HCEC 1CT (cell line): Measurements from ENCODE around the gene FAM107B.
A peak's percentile ranks its signal among the peaks of the same experiment; 100 is the strongest.

Experiments used
- DNase-seq: peaks from one replicate; pipeline ENCODE4 v3.0.0-alpha.2; 2017

Gene FAM107B

DNA sequence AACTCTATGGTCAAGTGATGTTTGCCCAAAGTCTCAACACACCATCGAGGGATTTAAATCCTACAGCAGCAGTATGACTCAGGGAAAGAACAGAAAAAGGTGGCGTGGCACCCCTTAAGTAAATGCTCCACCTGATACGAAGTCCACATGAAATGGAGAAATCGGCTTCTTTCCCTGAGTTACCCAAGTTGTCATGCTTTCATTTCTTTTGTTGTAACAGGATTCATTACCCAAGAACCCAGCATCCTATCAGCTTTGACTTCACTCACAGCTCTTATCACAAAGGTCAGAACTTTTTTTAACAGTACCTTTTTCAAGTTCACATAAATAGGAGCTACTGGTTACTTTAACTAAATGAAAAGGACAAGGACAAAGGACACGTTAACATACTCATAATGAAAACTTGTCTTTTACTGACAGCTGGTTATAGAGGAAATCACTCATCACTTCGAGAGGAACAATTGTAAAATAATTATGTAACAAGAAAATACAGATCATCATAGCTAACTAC is 224.2 kb downstream of the FAM107B start:
- no peak for DNase-seq

DNA sequence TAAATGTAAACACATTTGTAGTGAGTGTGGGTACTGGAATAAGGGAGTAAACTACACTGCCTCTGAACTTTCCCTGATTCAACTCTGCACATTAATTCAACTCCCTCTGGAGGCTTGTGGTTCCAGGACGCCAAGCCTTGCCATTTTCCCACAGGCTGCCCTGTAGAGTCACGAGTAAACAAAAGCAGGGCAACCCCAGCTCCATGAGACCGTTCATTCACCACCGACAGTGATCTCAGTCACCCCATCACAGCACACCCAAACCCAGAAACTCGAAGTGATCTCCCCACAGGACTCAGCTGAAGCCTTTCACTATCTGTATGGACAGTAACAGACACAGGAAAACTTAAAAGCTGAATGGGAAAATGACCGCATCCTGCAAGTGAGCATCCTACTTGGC is 225.2 kb downstream of the FAM107B start:
- DNase-seq: no peak

- DNase-seq: no peak
Measured at GRCh38 chr10:14548970-14549369, 225.7 kb downstream of the FAM107B start.

DNA sequence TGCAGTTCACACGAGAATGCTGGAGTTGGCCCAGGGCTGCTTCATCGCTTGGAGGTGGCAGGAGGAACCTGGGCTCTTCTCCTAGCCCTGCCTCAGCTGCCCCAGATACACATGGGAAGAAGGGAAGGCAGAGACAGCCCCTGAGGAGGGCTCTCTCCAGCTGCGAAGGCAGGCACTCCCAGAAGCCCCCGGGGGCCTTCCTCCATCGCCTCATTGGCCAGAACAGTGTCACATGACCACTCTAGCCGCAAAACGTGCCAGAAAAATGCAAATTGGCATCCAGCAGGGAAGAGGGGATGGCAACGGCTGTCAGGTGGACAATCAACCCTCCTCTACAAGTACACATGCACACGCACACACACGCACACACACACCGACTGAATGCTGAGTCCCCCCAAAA is 226.2 kb downstream of the FAM107B start:
- DNase-seq: no peak

GRCh38 chr10:14547816-14548215 is 226.9 kb downstream of the FAM107B start:
- DNase-seq: no peak

DNA sequence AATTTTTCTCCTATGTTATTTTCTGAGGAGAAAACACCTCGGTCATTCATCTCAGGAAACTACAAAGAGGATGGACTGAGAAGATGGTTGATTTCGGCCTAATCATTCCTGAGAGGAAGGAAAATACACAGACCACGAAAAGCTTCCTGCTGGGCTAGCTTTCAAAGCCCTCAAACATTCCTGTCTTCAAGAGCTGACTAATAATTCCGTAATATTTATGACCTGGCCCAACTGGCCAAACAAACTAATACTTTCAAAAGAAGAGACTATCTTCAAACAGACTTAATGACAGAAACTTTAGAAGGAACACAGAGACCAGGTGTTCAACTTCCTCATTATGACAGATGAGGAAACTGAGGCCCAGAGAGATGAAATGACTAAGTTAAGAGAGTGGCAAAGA is 228.9 kb downstream of the FAM107B start:
- DNase-seq: peak; percentile 77

GRCh38 chr10:14543904-14544210 is 230.8 kb downstream of the FAM107B start:
- no peak for DNase-seq

- DNase-seq: no peak
Measured at GRCh38 chr10:14543046-14543903, 231.4 kb downstream of the FAM107B start.

GRCh38 chr10:14541379-14541778 is 233.3 kb downstream of the FAM107B start:
- no peak for DNase-seq

GRCh38 chr10:14540611-14541010 is 234.1 kb downstream of the FAM107B start:
- no peak for DNase-seq

GRCh38 chr10:14540062-14540461 is 234.6 kb downstream of the FAM107B start:
- DNase-seq: no peak

DNA sequence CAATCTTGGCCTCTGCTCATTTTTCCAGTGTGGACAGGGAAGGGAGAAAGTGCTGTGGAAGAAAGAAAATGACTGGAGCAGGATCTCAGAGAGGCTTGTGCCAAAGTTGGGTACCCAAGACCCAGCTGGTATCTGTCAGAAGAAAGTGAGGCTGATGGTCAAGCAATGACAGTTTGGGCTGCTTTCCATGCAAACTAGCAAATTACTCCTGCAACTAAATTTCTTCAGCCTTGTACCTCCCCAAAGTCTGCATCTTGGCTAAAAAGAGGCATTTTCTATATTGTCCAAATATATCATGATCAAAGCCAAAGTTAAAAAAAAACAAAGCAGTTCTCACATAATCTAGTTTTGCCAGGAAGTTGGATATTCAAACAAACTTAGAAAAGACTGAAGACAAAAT is 235.5 kb downstream of the FAM107B start:
- no peak for DNase-seq

DNA sequence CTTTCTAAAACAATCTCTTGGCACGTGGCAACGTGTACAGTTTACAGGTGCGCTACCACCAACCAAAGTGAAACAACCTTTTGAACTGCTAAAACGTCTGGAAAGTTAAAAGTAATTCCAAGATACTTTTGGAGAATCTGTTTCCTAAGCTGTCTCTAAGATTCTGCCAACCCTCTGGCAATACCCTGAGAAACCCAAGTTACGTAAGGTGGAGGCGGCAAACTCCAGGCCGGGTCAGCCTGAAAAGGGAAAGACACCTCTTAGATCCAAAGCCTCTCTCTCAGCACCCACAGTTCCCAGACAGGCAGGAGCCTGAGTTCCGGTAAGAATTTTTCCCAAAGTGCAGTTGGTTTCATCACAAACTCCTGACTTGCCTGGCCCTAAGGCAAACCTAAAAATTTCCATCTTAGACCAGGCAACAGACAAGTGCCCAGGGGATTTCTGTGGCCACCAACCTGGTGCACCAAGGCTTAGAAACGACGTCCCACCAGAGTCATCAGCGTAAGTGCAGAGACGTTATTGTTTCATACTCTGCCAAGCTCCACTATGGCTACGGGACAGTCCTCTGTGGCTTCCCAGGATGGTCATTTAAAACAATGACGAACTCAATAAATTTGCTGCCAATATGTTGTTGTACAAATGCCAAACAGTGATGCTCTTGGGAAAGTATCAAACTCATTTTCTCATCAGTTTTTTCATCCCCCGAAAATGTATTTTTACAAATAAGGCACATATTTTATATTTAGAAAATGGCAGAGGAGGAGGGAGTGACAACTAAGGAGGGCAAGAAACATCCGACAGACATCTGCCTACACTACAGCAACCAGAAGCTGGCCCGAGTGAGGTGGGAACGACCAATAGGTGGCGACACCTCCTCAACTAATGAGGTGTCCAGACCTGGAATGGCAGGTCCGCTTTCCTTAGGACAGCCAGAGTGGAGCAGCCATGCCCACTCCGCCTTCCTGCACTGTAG is 238.2 kb downstream of the FAM107B start:
- peak; percentile 61 for DNase-seq

GRCh38 chr10:14535457-14536130 is 239.1 kb downstream of the FAM107B start:
- no peak for DNase-seq

DNA sequence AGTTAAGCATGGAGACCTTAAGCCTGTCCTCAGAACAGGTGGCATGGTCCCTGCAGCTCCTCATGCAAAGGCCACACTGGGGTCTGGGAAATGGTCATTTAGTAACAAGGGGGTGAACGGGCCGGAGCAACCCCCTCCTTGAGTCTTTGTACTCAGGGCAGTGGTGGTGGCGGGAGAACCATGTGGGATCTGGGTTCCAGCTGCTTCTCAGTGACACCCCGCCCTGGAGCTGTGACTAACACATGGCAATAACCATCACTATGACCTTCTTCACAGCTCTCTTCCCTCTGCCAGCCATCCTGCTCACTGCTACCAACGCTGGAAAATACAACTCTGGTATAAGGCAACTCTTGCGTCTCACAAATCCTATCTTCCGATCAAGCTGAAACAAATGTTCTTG is 240.5 kb downstream of the FAM107B start:
- DNase-seq: no peak

- no peak for DNase-seq
Measured at GRCh38 chr10:14533295-14533694, 241.4 kb downstream of the FAM107B start.

DNA sequence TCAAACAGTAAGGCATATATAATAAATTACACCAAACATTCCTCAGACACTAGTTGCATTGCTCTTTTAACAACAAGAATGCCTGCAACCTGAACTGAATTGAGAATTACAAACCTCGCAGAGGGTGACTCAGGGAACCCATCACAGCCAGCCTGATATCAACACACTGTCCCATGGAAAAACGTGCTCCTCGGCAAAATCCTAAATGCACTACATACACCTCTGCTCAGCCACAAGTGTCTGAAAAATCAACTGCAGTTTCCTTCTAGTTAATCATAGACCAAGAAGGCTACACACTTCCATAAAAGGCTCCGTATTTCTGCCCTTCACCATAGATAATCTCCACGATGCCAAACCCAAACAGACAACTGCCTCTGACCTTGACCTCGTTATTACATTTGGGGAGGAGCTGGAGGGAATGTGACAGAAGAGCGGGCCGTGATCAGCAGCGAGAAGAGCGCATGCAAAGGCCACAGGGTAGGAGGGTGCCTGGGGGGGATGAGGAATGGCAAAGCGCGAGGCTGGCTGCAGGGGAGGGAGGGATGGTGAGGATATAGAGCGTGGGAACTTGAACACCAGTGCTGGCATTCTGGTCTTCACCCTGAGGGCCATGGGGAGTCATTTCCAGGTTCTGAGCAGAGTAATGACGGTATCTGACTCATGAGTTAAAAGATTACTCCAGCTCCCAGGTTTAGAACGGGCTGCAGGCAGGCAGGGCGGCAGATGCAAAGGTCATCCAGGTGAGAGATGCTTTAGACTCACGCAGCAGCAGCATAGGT is 242.0 kb downstream of the FAM107B start:
- no peak for DNase-seq

- no peak for DNase-seq
Measured at GRCh38 chr10:14531974-14532373, 242.7 kb downstream of the FAM107B start.

- no peak for DNase-seq
Measured at GRCh38 chr10:14530465-14530864, 244.2 kb downstream of the FAM107B start.

- DNase-seq: no peak
Measured at GRCh38 chr10:14529351-14529750, 245.3 kb downstream of the FAM107B start.

DNA sequence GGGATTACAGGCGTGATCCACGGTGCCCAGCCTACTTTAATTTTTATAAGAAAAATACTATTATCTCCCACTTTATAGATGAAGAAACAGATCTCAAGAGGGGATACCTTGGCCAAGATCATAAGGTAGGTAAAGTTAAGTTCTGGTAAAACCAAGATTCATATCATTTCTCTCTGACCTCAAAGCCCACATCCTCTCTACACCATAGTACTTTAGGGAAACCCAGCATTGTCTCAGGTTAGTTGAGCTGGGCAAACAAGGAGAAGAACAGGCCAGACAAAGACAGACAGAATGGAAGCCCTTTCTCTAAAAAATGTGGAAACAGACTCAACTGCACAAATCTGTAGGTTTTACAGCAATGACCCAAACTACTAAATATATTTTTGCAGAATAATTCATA is 246.2 kb downstream of the FAM107B start:
- no peak for DNase-seq

DNA sequence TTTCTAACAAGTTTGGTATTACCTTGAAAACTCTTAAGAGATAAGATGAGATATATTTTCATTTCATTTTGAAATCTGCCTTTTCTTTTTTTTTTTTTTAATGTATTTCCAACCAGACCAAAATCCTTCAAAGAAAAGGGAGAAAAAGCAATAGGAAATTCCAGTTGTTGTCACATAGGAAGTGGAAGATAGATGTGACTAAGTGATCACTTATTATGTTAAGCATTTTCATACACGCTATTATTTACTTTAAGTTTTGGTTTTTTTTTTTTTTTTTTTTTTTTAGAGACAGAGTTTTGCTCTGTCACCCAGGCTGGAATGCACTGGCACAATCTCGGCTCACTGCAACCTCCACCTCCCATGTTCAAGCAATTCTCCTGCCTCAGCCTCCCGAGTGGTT is 246.8 kb downstream of the FAM107B start:
- no peak for DNase-seq
